GM18508 (cell line): ENCODE results near the gene IL13RA1.
"Not testable (repeated sequence)": the region's sequence is repeated elsewhere in the genome, so short reads cannot be mapped to it uniquely, and the experiment has no call there.

Experiments
- ATAC-seq: cut with Tn5 transposase; IDR thresholded peaks from one replicate; pipeline ENCODE4 v1.9.1; 2021; ENCODE audit warnings: moderate number of reproducible peaks; ENCODE audit not compliant: insufficient read depth, unreplicated experiment

The IL13RA1 gene

DNA sequence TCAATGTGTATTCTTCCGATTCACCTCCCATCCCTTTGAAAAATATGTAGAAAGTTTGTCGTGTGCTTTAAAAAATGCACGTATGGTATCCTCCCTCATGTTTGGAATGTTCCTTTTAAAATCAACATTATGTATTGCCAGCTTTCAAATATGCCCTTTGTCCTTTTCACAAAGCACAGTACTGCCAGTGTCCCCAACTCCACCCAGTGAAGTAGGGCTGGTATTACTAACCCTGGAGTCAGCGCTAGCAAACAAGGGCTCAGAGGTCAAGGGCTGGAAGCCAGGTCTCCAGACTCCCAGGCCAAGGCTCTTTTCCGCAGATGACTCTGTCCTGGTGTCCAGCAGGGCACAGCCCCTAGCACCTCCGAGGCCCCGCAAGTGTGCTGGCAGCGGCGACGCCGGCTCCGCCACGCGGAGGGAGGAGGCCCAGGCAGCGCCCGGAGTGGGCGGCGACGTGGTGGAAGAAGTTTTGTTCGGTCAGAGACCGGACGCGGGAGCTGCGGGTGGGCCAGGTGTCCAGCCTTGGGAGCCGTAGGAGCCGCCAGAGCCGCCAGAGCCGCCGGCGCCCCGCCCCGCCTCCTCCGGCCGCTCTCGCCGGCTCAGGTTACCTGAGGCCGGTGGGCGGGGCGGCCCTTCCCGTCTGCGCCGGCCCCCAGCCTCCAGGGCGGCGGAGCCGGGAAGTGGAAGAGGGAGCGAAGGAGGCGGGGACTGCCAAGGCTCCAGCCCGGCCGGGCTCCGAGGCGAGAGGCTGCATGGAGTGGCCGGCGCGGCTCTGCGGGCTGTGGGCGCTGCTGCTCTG lies at the start of gene IL13RA1:
Gene IL13RA1, plus strand, starts transcription at position 720 of the 799 bp plus-strand sequence. Its CDS starts 33 bp downstream, at position 753.
- no peak for ATAC-seq

GRCh38 chrX:118679290-118679689 lies 48.1 kb upstream of the IL13RA1 start:
- no peak for ATAC-seq

DNA sequence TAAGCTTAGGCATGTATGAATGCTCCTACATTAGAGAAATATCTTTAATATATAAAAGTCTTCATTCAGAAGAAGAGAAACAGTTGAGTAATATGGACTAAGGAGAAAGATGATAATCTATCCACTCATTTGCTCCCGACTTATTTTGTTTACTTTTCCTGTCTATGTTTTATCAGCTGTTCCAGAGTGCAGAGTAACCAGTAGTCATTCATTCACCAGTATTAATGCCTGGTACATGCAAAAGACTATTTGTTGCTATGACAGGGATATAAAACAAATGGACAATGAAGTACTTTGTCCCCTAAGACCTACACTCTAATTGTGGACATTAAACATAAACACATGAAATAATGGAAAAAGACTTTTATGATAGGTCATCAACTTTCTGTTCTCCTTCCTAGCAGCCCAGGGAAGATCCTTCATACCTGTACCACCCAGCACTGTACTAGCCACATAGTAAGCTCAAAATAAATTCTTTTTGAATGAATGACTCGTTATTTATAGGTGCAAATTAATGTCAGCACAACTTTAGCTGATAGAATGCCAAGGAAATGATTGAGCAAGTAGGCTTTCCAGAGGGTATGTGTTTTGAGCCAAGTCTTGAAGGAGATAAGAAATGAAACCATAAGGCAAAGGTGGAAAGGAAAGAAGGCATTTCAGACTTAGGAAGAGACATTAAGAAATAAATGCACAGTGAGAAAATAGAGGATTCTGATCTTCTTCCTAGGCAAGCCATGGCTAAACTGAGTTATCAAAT lies 45.0 kb upstream of the IL13RA1 start:
- no peak for ATAC-seq

DNA sequence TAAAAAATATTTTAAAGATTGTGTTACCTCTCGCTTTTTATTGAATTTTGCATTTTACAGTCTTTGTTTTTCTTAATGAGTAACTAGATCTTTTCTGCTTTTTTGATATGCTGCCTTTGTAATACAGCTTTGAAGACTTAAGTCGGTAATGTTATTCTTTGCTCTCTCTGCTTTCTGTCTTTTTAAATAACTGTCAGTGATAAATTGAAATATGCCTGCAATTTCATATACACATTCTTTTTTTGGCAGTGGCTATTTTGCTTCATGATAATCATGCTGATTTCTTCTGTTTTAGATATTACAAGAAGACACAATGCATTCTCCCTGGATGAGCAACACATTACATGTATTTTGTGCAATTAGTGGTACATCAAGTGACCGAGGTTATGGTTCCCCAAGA lies 42.0 kb upstream of the IL13RA1 start:
- no peak for ATAC-seq

- ATAC-seq, result no peak
These were observed 38.5 kb upstream of the IL13RA1 start for GRCh38 chrX:118688935-118689334.

GRCh38 chrX:118693843-118694242 lies 33.6 kb upstream of the IL13RA1 start:
- ATAC-seq, result no peak

- ATAC-seq, result no peak
These were observed 32.8 kb upstream of the IL13RA1 start for GRCh38 chrX:118694638-118695037.

GRCh38 chrX:118698516-118699170 lies 28.8 kb upstream of the IL13RA1 start:
- no peak for ATAC-seq

GRCh38 chrX:118702741-118703140 lies 24.7 kb upstream of the IL13RA1 start:
- no peak for ATAC-seq

DNA sequence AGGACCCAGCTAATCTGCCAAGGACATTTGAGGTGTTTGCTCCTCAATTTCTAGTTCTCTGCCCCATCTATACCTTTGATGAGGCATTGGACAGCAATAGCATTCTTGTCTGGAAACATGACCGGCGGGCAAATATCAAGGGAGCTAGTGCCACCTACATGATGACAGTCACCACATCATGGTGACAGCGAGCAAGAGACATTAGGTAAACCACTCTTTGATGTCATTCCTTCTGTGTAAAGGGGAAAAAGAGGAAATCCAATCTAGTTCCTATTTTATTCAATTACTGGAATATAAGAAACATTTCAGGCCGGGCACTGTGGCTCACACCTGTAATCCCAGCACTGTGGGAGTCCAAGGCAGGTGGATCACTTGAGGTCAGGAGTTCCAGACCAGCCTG lies 20.7 kb upstream of the IL13RA1 start:
- ATAC-seq, result no peak

- no peak for ATAC-seq
These were observed 12.9 kb upstream of the IL13RA1 start for GRCh38 chrX:118714521-118714920.

GRCh38 chrX:118715917-118716316 lies 11.5 kb upstream of the IL13RA1 start:
- ATAC-seq, result not testable (repeated sequence)

- ATAC-seq, result not testable (repeated sequence)
These were observed 10.6 kb upstream of the IL13RA1 start for GRCh38 chrX:118716833-118717232.

GRCh38 chrX:118717678-118718391 lies 9.6 kb upstream of the IL13RA1 start:
- no peak for ATAC-seq

DNA sequence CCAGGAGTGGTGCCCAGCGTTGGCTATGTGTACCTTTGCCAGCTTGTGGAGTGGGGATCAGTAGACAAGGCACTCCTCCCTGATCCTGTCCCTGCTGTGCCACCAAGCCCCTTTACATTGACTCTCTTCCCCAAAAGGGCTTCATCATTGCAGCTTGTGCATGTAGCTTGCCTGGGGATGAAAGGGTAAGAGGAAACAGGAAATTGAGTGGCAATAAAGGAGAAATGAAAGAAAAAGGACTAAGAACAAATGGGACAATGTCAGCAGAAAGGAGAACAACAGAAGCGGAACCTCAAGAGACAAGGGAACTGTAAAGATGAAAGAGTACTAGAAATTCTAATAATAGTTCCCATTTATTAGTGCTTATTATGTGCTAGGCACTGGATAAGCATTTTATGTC lies 8.7 kb upstream of the IL13RA1 start:
- ATAC-seq, result no peak

- ATAC-seq, result no peak
These were observed 7.2 kb upstream of the IL13RA1 start for GRCh38 chrX:118720058-118720707.

- ATAC-seq, result no peak
These were observed 4.0 kb upstream of the IL13RA1 start for GRCh38 chrX:118723376-118723775.

DNA sequence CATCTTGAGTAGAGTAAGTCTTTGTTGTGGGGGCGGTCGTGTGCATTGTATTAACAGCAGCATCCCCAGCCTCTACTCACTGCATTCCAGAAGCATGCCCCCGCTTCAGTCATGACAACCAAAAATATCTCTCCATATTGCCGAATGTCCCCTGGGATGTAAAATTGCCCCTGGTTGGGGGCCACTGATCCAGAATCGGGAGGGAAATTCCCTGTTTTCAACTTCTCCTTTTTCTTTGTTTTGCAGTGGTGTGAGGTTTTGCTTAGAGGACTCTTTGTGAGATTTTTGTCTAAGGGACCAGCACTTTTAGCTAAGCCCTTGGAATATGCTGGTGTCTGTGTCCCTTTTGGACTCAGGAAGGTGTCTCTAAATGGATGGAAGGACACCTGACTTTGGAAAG lies 3.0 kb upstream of the IL13RA1 start:
- no peak for ATAC-seq

DNA sequence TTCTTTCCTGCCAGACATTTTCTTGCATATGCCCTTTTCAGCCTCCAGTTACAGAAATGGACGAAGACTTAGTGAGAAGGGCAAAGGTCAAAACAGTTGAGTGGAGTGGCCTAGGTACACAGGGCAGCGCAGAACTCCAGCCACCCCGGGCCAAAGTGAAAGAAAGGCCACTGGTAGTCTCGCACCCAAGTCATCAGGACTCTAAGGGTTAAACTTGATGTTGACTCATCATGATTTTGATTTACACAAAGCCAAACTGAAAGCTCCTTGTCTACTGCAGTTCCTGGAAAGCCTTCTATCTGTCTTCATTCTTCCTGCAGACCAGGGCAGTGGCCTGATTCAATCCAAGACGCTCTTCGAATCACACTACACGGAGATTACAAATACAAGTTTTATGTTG lies 2.6 kb upstream of the IL13RA1 start:
- no peak for ATAC-seq

DNA sequence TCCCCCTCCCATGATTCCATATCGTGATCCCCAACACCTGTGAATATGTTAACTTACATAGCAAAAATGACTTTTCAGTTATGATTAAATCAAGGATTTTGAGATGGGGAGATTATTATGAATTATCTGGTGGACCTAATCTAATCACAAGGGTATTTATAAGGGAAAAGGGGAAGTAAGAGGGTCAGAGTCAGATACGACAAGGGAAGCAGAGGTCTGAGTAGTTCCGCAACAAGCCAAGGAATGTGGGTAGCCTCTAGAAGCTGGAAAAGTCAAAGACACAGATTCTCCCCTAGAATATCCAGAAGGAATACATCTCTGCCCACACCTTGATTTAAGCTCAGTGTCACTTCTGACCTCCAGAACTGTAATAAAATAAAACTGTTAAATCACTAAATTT lies 1.0 kb upstream of the IL13RA1 start:
- ATAC-seq, result no peak
